GM20431 (cell line): Measurements from ENCODE around the gene TTLL9.

Source experiments
- in situ Hi-C: fragments of 300-500 bp; cut with MseI, MboI; formaldehyde crosslinking; loops from one replicate; pipeline ENCODE4 v1.15.0; 2020; ENCODE audit warnings: low sequenced_read_pairs; ENCODE audit not compliant: unreplicated experiment

TTLL9 gene

GRCh38 chr20:31835977-31836852 lies 34.2 kb upstream of the TTLL9 start:
- in situ Hi-C loops: no loop called here

- in situ Hi-C loops: no loop called here
These were observed 33.4 kb upstream of the TTLL9 start for GRCh38 chr20:31836853-31837608.

GRCh38 chr20:31837896-31838397 lies 32.5 kb upstream of the TTLL9 start:
- in situ Hi-C loops: no loop called here

- in situ Hi-C loops: no loop called here
These were observed 31.7 kb upstream of the TTLL9 start for GRCh38 chr20:31838646-31839292.

GRCh38 chr20:31839782-31840487 lies 30.5 kb upstream of the TTLL9 start:
- in situ Hi-C loops: no loop called here

GRCh38 chr20:31840906-31841816 lies 29.3 kb upstream of the TTLL9 start:
- in situ Hi-C loops: no loop called here

GRCh38 chr20:31841928-31842327 lies 28.5 kb upstream of the TTLL9 start:
- in situ Hi-C loops: no loop called here

- in situ Hi-C loops: no loop called here
These were observed 27.8 kb upstream of the TTLL9 start for GRCh38 chr20:31842471-31843157.

- in situ Hi-C loops: no loop called here
These were observed 27.1 kb upstream of the TTLL9 start for GRCh38 chr20:31843288-31843687.

GRCh38 chr20:31843881-31844280 lies 26.6 kb upstream of the TTLL9 start:
- in situ Hi-C loops: no loop called here

- in situ Hi-C loops: no loop called here
These were observed 25.6 kb upstream of the TTLL9 start for GRCh38 chr20:31844737-31845299.

- in situ Hi-C loops: no loop called here
These were observed 25.1 kb upstream of the TTLL9 start, which contains the start of gene FOXS1 for GRCh38 chr20:31845300-31845863. FOXS1 (minus strand) TSS chr20:31845604; CDS start chr20:31845542, 62 bp downstream.

- in situ Hi-C loops: no loop called here
These were observed 23.7 kb upstream of the TTLL9 start for GRCh38 chr20:31846793-31847138.

GRCh38 chr20:31848088-31848999 lies 22.1 kb upstream of the TTLL9 start:
- in situ Hi-C loops: no loop called here

- in situ Hi-C loops: no loop called here
These were observed 21.0 kb upstream of the TTLL9 start for GRCh38 chr20:31849306-31849930.

- in situ Hi-C loops: no loop called here
These were observed 19.0 kb upstream of the TTLL9 start for GRCh38 chr20:31851240-31851955.
